Activated naive CD4-positive, alpha-beta T cell (primary cell): ENCODE results near the gene DAB1.

Experiments used
- DNase-seq, 4 experiments: peaks; one replicate each; lab custom pipeline; 2025; lab: John Stamatoyannopoulos, UW

Gene DAB1

DNA sequence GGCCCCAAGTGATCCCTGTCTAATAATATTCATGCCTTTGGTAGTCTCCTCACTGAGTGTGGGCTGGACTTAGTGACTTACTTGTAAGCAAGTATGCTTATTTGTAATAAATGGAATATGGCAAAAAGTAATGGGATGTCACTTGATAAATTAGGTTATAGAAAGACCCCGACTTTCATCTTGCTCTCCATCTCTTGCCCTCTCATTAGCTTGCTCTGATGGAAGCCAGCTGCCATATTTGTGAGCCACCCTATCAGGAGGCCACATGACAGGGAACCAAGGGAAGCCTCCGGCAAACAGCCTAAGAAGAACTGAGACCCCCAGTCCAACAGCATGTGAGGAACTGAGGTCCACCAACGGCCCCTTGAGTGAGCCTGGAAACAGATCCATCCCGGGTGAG, 107.0 kb downstream of the DAB1 start:
- no peak for DNase-seq

DNA sequence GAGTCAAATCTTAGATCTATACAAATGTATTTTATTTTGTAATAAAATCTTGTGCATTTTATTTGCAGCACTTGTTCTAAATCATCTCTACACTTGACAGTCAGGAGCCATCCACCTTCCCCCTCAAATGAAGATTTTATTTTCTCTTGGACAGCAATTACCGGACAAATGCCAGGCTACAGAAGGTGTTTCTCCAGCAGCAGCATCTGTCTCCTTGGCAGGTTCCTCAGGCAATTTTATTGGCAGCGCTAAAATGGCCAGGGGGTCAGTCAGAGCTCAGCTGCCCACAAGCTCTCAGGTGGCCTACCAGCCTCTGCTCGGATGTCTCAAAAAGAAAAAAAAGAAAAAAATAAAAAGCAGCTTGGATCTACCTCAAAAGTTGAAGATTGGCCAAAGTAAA, 107.6 kb downstream of the DAB1 start:
- no peak for DNase-seq

DNA sequence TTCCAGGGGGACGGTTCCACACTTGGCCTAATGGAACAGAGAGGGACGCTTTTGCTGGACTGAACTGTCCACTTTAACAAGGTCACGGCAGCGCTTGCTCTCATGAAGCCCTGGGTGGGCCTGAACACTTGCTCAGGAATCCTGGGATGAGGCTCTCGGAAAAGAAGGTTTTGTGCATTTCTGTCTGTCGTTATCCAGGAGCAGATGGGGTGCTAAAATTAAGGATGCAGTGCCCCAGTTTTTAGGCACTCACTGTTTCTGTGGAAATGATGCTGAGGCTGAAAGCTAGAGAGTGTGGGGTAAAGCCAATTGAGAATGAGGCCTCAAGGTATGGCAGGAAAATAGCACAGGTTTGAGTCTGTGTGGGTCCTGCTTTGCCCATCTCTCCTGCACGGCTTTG, 111.0 kb downstream of the DAB1 start:
- no peak for DNase-seq

DNA sequence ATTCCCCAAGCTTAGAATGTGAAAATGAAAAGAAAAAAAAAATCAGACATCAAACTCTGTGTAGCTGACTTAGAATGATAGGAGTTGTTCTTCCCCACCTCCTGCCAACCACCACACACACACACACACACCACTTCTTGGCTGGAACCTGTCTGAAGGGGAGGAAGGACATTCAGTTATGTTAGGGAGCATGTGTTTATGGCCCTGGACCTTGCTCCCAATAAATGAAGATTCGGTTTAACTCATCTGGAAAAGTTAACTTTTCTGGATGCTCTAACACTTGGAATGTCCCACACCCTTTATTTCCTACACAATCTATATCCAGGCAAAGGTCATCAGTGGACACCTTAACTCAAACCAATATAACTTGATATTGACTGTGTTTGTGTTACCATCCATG, 112.4 kb downstream of the DAB1 start:
- DNase-seq = no peak

DNA sequence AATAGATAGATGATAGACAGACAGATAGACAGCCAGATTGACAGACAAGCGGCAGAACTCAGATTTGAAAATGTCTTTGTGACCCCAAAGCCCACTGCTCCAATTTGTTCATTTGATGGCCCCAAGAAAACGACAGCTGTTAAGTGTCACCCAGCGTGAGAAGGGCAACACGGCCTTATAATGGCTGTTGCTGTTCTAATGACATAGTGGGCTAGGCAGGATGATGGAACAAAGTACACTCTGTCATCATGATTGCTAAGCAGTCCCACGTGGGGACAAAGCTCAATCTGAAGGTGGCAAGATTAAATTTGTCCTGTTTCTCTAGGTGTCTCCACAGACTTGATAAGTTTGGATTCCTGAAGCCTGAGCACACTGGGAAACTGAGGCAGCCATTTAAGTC, 112.9 kb downstream of the DAB1 start:
- no peak for DNase-seq

DNA sequence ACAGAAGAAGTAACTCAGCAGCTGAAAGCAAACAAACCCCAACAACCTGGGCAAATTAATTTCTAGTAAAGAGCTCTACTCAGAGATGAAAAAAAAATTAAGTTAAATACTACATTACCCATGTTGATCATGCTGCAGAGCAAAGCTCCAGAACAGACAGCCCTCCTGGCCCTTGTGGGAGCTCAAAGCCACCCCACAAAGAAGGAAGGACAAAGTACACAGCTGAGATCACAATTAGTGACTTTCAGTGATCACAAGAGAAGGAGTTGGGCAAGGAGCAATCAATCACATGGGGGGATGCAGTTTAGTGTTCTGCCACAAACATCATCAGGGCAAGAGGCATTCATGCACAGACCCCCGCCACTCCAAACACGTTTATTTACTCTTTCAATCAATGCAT, 114.2 kb downstream of the DAB1 start:
- DNase-seq = no peak

DNA sequence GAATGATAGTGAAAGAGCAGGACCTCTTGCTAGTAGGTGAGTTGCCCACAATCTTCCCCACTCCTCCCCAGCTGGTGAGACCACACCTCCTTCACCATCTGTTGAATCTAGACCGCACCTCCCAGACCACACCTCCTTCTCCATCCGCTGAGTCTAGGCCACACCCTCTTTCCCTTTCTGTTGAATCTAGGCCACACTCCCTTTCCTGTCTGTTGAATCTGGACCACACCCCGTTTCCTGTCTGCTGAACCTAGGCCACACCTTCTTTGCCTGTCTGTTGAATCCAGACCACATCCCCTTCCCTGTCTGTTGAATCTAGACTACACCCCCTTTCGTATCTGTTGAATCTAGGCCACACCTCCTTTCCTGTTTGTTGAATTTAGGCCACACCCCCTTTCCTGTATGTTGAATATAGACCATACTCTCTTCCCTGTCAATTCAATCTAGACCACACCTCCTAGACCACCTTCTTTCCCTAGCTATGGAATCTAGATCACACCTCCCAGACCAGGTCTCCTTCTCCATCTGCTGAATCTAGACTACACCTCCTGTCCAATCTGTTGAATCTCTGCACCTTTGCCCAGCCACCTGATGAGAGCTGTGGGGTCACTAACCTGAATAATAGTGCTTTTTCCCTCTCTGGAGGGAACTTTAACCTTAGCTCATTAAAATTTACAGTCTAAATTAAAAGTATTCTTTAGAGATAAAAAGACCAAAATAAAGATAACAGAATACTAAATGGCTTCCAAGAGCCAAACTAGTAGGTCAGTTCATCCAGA, 116.3 kb downstream of the DAB1 start:
- DNase-seq = no peak

DNA sequence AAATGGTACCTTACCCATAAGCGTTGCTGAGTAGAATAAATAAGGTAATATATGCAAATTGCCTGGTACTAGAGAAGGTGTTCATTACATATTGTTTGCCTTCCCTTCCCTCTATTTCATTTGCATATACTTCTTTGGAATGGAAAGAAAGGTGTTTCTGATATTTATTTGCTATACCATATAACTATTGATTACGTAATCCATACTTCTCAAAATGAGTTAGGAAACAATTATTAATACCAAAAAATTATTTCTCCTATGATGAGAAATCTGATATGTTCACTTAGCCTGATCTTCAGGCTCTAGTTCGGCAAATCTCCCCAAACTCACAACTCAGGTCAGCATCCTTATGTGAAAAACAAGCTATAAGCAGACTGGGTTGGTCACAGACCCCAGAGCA, 119.3 kb downstream of the DAB1 start:
- DNase-seq = no peak

DNA sequence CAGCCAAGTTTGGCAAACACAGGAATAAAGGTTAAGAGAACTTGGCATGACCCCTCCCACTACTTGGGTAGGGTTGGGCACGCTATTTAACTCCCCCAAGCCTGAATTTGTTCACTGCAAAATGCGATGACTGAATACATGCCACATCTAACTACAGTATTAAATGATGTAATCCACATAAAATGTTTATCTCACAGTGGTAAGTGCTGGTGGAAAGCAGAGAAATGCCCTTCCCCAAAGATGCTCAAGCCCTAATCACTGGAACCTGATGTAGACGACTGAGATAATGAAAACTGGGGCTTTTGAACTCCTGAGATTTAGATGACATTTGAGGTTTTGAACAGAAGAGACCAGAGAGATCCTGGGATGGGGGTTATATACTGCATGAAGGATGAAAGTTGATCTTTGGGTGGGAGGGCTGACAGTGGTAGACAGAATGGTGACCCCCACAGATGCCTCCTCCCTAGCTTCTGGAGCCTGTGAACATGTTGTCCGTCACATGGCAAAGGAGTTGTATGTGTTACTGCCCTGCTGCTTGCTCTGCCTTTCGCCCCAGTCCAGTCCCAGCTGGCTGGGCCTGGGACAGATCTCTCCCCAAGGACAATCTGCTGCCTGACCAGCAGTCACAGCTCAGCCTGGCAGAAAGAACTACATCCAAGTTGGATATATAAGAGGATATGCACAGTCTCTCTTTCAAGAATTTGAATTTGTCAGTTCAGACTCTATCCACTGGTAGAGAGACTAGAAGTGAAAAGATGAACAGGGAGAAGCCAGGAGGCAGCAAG, 120.9 kb downstream of the DAB1 start:
- DNase-seq = no peak

DNA sequence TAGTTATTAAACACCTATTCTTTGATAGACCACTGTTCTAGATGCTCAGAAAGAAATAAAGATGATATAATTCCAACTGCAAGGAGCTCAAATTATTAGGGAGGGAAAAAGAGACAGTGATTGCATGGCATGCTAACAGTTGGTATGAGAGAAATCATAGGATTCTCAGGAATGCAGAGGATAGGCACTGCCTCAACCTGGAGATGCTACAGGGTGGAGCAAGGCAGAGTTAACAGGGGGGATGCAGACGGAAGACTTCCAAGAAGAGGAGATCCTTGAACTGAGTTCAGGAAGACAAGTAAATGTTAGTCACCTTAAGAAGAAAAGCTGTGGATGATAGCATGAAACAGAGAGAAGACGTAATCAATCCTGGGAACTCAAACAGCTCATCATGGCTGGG, 123.7 kb downstream of the DAB1 start:
- no peak for DNase-seq

DNA sequence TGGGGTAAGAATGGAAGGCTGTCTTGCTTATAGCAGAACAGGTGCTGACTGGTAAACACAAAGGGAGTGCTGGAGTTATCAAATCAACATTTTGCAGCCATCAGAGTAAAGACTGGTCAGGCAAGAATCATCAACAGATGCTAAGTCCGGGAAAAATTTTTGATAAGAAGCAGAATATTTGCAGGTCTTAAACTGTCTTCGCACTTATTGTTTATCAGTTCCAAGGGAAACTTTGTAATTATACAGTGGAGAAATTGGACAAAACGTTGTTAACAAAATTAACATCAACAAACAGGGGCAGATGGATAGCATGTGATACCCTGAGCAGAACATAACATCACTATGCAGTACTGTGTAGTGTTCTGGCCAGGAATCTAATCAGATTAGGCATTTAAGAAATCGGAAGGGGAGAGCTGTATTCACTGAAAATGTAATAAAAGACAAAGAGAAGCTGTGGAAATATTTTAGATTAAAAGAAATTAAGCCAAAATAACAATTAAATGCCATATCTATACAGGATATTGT, 127.1 kb downstream of the DAB1 start:
- DNase-seq = no peak

DNA sequence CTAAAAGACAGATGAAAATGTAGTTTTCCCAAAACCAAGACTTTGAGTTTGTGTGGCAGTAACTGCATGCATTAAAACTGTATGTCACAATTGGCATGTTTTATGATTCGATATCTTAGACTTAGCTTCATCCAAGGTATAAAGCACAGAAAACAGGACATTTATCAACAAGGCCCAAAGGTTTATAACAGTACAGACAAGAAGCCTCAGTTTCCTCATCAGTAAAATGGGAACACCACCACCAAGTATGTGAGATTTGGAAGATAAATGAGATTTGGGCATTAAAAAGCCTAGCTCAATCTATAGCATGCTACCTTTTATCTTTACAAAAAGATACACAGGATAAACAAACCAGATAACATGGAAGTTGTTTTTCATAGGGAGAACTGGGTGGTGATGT, 128.5 kb downstream of the DAB1 start:
- no peak for DNase-seq

DNA sequence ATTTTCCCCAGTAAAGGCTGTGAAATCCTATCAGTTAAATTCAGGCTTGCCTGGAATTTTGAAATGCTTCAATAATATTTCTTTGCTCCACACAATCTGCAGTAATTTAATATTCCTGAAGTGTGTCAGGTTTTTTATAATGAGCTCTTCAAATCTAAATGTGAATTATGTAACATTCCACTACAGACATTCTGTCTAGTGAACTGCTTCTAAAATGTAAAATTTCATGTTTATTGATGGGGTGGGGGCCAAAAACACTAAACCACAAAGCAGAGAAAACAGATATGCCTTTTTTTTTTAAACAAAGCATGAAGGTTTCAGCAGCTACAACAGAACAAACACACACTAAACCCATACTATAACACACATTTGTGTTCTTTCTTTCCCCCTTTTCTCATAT, 129.7 kb downstream of the DAB1 start:
- DNase-seq = no peak

DNA sequence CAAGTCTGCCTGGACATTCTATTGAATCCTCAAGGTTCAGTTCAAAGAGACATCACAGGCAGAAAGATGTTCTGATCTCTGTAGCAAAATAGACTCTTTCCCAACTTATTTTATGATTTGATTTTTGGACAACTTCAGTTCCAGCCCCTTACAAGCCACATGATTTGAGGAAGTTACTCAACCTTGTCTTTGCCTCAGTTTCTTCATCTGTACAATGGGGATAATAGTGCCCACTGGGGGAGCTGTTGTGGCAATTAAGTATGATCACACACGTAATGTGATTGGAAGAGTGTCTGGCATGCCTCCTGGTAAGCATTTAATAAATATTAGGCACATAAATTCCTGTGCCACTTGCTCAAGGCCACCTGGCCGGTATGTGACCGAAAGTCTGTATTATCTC, 130.6 kb downstream of the DAB1 start:
- DNase-seq = no peak

DNA sequence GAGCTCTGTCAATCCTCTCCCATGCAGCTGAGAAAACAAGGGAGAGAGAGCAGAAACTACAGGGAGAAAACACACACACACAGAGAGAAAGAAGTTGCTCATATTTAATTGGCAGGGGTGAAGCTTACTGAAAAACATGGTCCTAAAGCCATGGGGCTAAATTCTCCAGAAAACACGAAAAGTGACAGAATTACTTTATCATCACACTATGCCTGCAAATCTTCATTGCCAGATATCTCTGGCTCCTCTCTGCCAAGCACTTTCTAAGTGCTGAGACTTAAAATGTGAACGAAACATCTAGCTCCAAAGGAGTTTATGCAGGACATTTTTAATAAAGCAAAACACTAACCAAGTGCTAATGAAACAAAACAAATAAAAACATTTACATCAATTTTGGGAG, 134.1 kb downstream of the DAB1 start:
- DNase-seq = no peak

DNA sequence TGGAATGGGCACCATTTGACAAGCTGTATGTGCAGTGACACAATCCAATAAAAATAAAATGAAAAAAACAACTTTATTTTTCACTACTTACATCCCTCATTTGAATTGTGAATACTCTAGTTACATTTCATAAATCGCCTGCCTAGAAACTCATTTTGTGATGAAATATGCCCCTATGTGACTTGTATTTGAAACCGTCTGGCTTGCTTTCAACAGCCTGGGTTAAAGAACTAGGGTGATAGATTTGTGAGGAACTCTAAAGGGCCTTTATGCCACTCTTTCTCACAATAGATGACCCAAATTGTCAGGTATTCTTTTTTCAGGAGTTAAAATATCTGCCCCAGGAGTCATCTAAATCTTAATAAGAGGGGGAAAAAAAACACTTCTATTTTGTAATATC, 137.9 kb downstream of the DAB1 start:
- no peak for DNase-seq

DNA sequence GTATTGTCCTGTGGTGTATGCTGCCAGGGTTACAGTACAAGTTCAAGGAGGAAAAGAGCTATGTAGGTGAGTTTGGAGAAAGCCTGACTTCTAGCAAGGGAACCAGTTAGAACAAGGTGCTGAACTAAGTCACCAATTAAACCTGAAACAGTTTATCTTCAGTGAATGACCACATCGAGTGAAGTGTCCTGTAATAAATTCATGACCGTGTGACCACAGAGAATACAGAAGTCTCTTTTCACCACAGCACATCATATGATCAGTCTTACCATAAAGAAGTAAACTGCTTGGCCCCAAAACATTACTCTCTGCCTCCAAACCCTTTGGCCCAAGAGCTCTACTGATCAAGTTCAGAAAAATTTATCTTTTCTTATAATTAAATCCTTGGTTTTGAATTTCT, 141.4 kb downstream of the DAB1 start:
- no peak for DNase-seq

DNA sequence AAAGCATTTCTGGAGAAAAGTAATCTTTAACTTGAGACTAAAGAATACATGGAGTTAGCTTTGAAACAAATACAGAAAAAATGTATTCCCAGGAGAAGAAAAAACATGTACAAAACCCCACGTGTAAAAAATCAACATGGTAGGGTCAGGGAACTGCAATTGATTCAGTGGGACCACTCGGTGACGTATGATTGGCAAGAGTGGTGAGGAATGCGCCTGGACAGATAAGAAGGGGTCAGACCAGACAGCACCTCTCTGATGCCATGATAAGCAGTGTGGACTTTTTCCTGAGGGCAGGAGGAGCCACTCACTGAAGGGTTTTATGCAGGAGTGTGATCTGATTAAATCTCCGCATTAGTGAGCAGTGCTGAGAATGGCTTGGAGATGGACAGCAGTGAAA, 142.5 kb downstream of the DAB1 start:
- DNase-seq = no peak

DNA sequence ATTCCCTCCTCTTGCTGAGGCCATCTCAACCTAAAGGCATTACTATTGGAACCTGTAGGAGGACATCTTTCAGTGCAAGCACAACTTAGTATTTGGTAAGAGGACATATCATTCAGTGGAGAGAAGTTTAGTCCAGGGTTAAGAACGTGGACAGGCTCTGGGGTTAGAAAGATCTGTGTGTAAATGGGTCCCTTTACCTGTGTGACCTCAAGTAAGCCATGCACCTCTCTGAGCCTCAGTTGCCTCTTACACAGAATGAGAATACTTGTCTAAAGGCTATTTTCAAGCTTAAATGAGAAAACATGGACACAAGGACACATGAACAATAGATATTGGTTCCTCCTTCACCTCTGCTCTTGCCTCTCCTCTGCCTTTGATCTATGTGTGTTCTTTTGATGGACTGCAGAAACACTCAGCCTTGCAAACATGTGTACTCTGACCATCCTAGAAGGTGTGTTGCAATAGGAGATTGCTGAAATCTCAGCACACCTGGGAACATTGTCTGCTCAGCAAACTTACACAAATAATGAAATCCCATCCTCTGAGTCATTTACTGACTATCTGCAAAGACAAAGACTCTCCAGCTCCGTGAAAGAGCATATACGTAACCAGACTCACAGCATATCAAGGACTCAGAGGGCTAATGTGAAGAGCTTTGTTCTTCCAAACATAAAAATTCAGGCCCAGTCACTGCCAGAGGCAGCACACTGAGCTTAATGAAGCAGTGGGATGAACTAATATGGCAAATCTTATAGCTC, 143.8 kb downstream of the DAB1 start:
- DNase-seq = no peak

DNA sequence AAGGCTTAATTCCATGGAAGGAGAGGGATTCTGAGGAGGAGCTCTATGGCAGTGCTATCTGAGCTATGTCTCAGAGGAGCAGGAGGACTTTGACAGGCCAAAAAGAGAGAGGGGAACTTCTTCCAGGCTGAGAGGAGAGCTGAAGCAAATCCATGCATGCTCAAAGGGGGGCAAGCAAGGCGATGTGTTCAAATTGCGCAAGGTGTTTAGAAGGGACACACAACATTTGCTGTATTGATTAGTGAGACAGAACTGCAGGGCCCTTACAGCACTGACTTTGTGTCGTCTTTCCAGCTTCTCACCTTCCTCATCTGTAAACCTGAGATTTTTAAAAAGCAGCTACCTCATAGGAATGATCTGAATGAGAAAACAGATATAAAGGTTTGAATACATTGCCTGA, 145.3 kb downstream of the DAB1 start:
- no peak for DNase-seq

DNA sequence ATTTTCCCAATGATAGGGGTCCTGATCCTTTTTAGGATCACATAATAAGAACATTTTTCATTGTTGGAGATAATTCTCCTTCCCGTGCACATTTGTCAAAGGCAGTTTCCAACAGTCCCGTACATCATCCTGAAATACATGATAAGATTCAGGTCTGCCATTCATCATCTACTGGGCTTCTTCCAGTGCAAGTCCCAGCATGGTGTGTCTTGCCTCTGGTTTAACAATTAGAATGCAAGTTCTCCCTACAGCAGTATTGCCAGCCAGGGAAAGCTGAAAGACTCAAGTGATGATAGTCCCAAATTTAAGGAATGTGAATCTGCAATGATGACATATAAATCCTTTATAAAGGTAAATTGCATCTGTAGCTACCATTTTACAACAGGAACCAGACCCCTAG, 146.2 kb downstream of the DAB1 start:
- DNase-seq = no peak

DNA sequence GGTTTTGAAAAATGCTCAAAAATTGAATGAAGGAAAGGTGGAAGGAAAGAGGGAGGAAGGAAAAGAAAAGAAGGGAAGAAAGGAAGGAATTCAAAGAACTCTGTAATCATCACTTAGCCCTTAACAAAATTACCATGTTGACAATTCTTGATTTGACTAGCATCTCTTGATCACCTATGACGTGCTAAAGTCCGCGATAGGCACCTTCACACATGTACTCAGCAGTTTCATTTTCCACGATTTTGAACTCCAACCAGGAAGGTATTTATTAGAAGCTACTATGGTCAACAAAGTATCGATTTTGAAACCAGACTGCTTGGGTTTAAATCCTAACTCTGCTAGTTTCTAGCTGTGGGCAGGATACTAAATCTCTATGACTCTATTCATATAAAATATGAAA, 146.9 kb downstream of the DAB1 start:
- DNase-seq = no peak

DNA sequence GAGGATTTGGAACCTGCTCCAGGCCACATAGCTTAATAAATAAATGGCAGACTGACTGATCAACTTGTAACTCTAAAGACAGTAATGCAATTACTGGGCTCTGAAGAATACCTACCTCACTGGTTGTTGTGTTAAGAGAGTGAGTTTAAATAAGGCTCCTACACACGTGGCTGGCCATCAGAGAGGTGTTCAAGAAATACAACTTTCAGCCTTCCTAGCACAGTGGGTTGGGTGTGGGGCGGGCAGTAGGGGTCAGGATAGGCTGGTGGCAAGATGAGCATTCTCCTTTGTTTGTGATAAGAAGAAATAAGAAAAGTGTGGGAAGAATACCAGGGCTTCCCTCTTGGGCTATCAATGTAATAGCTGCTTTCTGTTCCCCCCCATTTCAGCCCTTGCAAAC, 151.3 kb downstream of the DAB1 start:
- DNase-seq = no peak
